ENCODE results near the gene DPP6.
"Not testable (repeated sequence)": the region's sequence is repeated elsewhere in the genome, so short reads cannot be mapped to it uniquely, and the experiment has no call there.

DNA sequence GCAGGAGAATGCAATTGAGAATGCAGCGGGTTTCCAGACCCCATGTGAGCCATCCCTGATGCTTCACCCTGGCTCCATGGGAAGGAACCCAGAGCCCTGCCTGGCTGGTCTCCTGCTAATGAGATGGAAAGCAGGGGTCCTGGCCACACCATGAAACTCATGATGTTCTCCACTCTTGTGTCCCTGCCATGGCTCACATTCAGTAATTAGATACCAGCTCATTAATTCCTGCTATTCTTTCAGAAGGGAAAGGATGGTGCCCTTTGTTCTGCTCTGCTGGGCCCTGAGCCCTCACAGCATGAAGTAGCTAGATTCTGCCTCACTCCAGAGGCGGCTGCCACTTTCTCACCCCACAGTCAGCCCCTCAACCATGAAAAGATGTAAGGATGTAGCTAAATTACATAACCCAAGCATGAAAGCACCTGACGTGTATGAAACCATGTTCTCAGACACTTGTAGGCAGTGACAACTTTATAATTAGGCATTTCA, 42.7 kb upstream of the DPP6 start:
- not testable (repeated sequence) for TF ChIP-seq POLR2A (IDR thresholded peaks at IDR 0.05; ENCODE audit: low read depth, low read length); PAX5 (IDR thresholded peaks at IDR 0.05; ENCODE audit: insufficient read depth, low read length, severe bottlenecking); POLR2AphosphoS5 (IDR thresholded peaks at IDR 0.05; ENCODE audit: low read depth, low read length); TAF1 (IDR thresholded peaks at IDR 0.05; ENCODE audit: low read depth, low read length); SPI1 (IDR thresholded peaks at IDR 0.05; ENCODE audit: low read depth, low read length); POU2F2 (IDR thresholded peaks at IDR 0.05; ENCODE audit: low read depth, low read length)
